Body of pancreas (tissue), 4 donors: Measurements from ENCODE around the gene CCDC186.

Source experiments
- CTCF ChIP-seq, 7 experiments: fragments of 450-650 bp in 4 of 7; fragments of 200-600 bp in 3 of 7; sonication (generic) in 3 of 7; IDR thresholded peaks; one replicate each; pipeline ENCODE4 v1.5.1; 2016 to 2019; ENCODE audit warnings: antibody characterized with exemption in 7 of 7
- POLR2A ChIP-seq, 3 donors: fragments of 450-650 bp; IDR thresholded peaks; one replicate each; pipeline ENCODE4 v1.6.1; 2016; ENCODE audit warnings: antibody characterized with exemption in 3 of 3, mild to moderate bottlenecking in 2 of 3

GRCh38 chr10:114163062-114163461 is 10.9 kb downstream of the CCDC186 start:
- no peak for TF ChIP-seq CTCF (IDR thresholded peaks at IDR 0.05)
- TF ChIP-seq POLR2A (IDR thresholded peaks at IDR 0.05): no peak
